HFF-Myc (cell line): ENCODE results near the gene SLC25A28.

Experiments used
- DNase-seq: peaks from one replicate; pipeline ENCODE4 v3.0.0-alpha.2; 2011; ENCODE audit warnings: low read depth; ENCODE audit errors: extremely low read depth
- H3K4me3 ChIP-seq: replicated peaks from 2 replicates; pipeline ENCODE4 v1.5.1; 2011; ENCODE audit warnings: low read depth, mild to moderate bottlenecking, control low read depth, low read length
- TF ChIP-seq, protein P1 (sequence below): IDR thresholded peaks from 2 replicates; pipeline ENCODE4 v1.5.1; 2012; ENCODE audit warnings: mild to moderate bottlenecking, low read depth, low read length, control low read depth; ENCODE audit errors: missing control alignments

The SLC25A28 gene

DNA sequence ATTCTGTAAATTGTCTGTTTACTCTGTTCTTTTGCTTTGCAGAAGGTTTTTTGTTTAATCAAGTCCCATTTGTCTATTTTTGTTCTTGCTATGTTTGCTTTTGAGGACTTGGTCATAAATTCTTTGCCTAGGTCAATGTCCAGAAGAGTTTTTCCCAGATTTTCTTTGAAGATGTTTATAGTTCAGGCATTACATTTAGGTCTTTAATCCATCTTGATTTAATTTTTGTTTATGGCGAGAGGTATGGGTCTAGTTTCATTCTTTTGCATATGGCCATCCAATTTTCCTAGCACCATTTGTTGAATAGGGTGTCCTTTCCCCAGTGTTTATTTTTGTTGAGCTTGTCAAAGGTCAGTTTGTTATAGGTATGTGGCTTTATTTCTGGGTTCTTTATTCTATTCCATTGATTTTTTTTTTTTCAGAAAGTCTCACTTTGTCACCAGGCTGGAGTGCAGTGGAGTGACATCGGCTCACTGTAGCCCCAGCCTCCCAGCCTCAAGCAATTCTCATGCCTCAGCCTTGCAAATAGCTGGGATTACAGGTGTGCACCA, 27.4 kb upstream of the SLC25A28 start:
- no peak for DNase-seq
- H3K4me3 ChIP-seq = no peak overlapping the region
- TF ChIP-seq, protein P1, sequence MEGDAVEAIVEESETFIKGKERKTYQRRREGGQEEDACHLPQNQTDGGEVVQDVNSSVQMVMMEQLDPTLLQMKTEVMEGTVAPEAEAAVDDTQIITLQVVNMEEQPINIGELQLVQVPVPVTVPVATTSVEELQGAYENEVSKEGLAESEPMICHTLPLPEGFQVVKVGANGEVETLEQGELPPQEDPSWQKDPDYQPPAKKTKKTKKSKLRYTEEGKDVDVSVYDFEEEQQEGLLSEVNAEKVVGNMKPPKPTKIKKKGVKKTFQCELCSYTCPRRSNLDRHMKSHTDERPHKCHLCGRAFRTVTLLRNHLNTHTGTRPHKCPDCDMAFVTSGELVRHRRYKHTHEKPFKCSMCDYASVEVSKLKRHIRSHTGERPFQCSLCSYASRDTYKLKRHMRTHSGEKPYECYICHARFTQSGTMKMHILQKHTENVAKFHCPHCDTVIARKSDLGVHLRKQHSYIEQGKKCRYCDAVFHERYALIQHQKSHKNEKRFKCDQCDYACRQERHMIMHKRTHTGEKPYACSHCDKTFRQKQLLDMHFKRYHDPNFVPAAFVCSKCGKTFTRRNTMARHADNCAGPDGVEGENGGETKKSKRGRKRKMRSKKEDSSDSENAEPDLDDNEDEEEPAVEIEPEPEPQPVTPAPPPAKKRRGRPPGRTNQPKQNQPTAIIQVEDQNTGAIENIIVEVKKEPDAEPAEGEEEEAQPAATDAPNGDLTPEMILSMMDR = no peak

- DNase-seq = no peak
- TF ChIP-seq, protein P1 = no peak
- no peak overlapping the region for H3K4me3 ChIP-seq
Measured at GRCh38 chr10:99633832-99634231, 13.6 kb upstream of the SLC25A28 start.

GRCh38 chr10:99631496-99631895, 11.3 kb upstream of the SLC25A28 start:
- no peak for DNase-seq
- H3K4me3 ChIP-seq = no peak overlapping the region
- TF ChIP-seq, protein P1 = no peak

GRCh38 chr10:99630991-99631390, 10.8 kb upstream of the SLC25A28 start:
- DNase-seq = no peak
- TF ChIP-seq, protein P1 = no peak
- H3K4me3 ChIP-seq = no peak overlapping the region

GRCh38 chr10:99630433-99630832, 10.2 kb upstream of the SLC25A28 start:
- no peak overlapping the region for H3K4me3 ChIP-seq
- TF ChIP-seq, protein P1 = peak; percentile 49
- DNase-seq = no peak

DNA sequence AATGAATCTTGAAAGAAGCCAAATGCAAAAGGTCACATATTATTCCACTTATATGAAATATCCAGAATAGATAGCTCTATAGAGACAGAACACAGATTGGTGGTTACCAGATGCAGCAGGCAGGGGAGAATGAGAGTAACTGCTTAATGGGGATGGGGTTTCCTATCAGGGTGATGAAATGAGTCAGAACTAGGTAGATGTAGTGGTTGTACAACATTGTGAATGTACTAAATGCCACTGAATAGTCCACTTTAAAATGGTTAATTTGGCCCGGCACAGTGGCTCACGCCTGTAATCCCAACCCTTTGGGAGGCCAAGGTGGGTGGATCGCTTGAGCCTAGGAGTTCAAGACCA, 9.4 kb upstream of the SLC25A28 start:
- H3K4me3 ChIP-seq = no peak overlapping the region
- TF ChIP-seq, protein P1 = no peak
- no peak for DNase-seq
